ENCODE measurements around the gene IL19. TPM values are rescaled to one million over a fixed set of nuclear protein-coding genes. Genes with fewer than 3 reads are reported as not detected.
A peak's percentile ranks its signal among the peaks of the same experiment; 100 is the strongest.

IL19 gene
- not detected in 2 replicates for total RNA-seq (2014; rRNA removed; shearing (Covaris generic))

- Histone ChIP-seq H3K9me3 (replicated peaks) (no peaks in the 10 kb centered on the region), H3K4me3 (no peak within 1 kb of the TSS), H3K4me1 (replicated peaks) (peaks cover 14% of the 10 kb centered on the region), H3K27me3 (replicated peaks) (peaks cover 3% of the 10 kb centered on the region; the same call in 1 of the 2 replicates), H3K27ac (no peak within 1 kb of the TSS), H3K36me3 (no peaks in the 10 kb centered on the region)
- no peak for DNase-seq (ENCODE audit: low read depth in 1 of 2, low spot score in 2 of 2)
Measured at GRCh38 chr1:206770531-206771337, at the start of gene IL19. Gene IL19, plus strand, starts transcription at chr1:206770773. Its CDS starts 65,890 bp downstream, at chr1:206836663.

GRCh38 chr1:206721454-206721853, 49.1 kb upstream of the IL19 start:
- Histone ChIP-seq H3K9me3 (replicated peaks) (no peaks in the 10 kb centered on the region), H3K4me1 (replicated peaks) (peaks cover 42% of the 10 kb centered on the region), H3K36me3 (peaks cover 4% of the 10 kb centered on the region; the same call in 1 of the 2 replicates), H3K27ac (no peak overlapping the region), H3K4me3 (no peak overlapping the region), H3K27me3 (replicated peaks) (no peaks in the 10 kb centered on the region)
- no peak for DNase-seq (ENCODE audit: low read depth in 1 of 2, low spot score in 2 of 2)

- Histone ChIP-seq H3K9me3 (replicated peaks) (no peaks in the 10 kb centered on the region), H3K4me3 (no peak overlapping the region), H3K36me3 (no peaks in the 10 kb centered on the region), H3K27me3 (replicated peaks) (no peaks in the 10 kb centered on the region), H3K4me1 (replicated peaks) (peaks cover 42% of the 10 kb centered on the region), H3K27ac (no peak overlapping the region; the same call in 1 of the 2 replicates)
- DNase-seq (ENCODE audit: low read depth in 1 of 2, low spot score in 2 of 2) = peak; percentile 76 to 90
Measured at GRCh38 chr1:206722751-206723461, 47.7 kb upstream of the IL19 start.

GRCh38 chr1:206723462-206723804, 47.1 kb upstream of the IL19 start:
- peaks cover 42% of the 10 kb centered on the region for H3K4me1 ChIP-seq (replicated peaks)
- H3K36me3 ChIP-seq = no peaks in the 10 kb centered on the region
- DNase-seq (ENCODE audit: low read depth in 1 of 2, low spot score in 2 of 2) = no peak
- H3K9me3 ChIP-seq (replicated peaks) = no peaks in the 10 kb centered on the region
- no peak overlapping the region; the same call in 1 of the 2 replicates for H3K27ac ChIP-seq
- H3K4me3 ChIP-seq = no peak overlapping the region
- no peaks in the 10 kb centered on the region for H3K27me3 ChIP-seq (replicated peaks)

- H3K36me3 ChIP-seq = peaks cover 4% of the 10 kb centered on the region
- peaks cover 42% of the 10 kb centered on the region for H3K4me1 ChIP-seq (replicated peaks)
- no peak overlapping the region for H3K4me3 ChIP-seq
- no peaks in the 10 kb centered on the region for H3K27me3 ChIP-seq (replicated peaks)
- no peaks in the 10 kb centered on the region for H3K9me3 ChIP-seq (replicated peaks)
- H3K27ac ChIP-seq = no peak overlapping the region; the same call in 1 of the 2 replicates
- no peak for DNase-seq (ENCODE audit: low read depth in 1 of 2, low spot score in 2 of 2)
Measured at GRCh38 chr1:206723805-206724472, 46.6 kb upstream of the IL19 start.

- Histone ChIP-seq H3K9me3 (replicated peaks) (no peaks in the 10 kb centered on the region), H3K27me3 (replicated peaks) (no peaks in the 10 kb centered on the region), H3K4me3 (no peak overlapping the region), H3K36me3 (peaks cover 18% of the 10 kb centered on the region), H3K27ac (no peak overlapping the region), H3K4me1 (replicated peaks) (peaks cover 42% of the 10 kb centered on the region)
- DNase-seq (ENCODE audit: low read depth in 1 of 2, low spot score in 2 of 2) = peak in 1 of 2 experiments; percentile 64
Measured at GRCh38 chr1:206725109-206725963, 45.2 kb upstream of the IL19 start.

GRCh38 chr1:206727981-206728696, 42.4 kb upstream of the IL19 start:
- no peak for DNase-seq (ENCODE audit: low read depth in 1 of 2, low spot score in 2 of 2)
- Histone ChIP-seq H3K27me3 (replicated peaks) (no peaks in the 10 kb centered on the region), H3K36me3 (peaks cover 46% of the 10 kb centered on the region), H3K9me3 (replicated peaks) (no peaks in the 10 kb centered on the region), H3K4me3 (no peak overlapping the region), H3K27ac (no peak overlapping the region), H3K4me1 (replicated peaks) (peaks cover 25% of the 10 kb centered on the region)

GRCh38 chr1:206728697-206728987, 41.9 kb upstream of the IL19 start:
- Histone ChIP-seq H3K9me3 (replicated peaks) (no peaks in the 10 kb centered on the region), H3K27me3 (replicated peaks) (no peaks in the 10 kb centered on the region), H3K4me3 (no peak overlapping the region), H3K27ac (no peak overlapping the region), H3K4me1 (replicated peaks) (peaks cover 20% of the 10 kb centered on the region), H3K36me3 (peaks cover 47% of the 10 kb centered on the region)
- no peak for DNase-seq (ENCODE audit: low read depth in 1 of 2, low spot score in 2 of 2)

GRCh38 chr1:206729050-206729449, 41.5 kb upstream of the IL19 start:
- Histone ChIP-seq H3K27me3 (replicated peaks) (no peaks in the 10 kb centered on the region), H3K36me3 (peaks cover 51% of the 10 kb centered on the region), H3K4me1 (replicated peaks) (peaks cover 16% of the 10 kb centered on the region), H3K27ac (no peak overlapping the region), H3K4me3 (no peak overlapping the region), H3K9me3 (replicated peaks) (no peaks in the 10 kb centered on the region)
- no peak for DNase-seq (ENCODE audit: low read depth in 1 of 2, low spot score in 2 of 2)

- no peak overlapping the region for H3K4me3 ChIP-seq
- no peaks in the 10 kb centered on the region for H3K9me3 ChIP-seq (replicated peaks)
- H3K27ac ChIP-seq = no peak overlapping the region
- no peak for DNase-seq (ENCODE audit: low read depth in 1 of 2, low spot score in 2 of 2)
- H3K4me1 ChIP-seq (replicated peaks) = peaks cover 11% of the 10 kb centered on the region
- H3K27me3 ChIP-seq (replicated peaks) = no peaks in the 10 kb centered on the region
- peaks cover 56% of the 10 kb centered on the region for H3K36me3 ChIP-seq
Measured at GRCh38 chr1:206729507-206729906, 41.1 kb upstream of the IL19 start.

- DNase-seq (ENCODE audit: low read depth in 1 of 2, low spot score in 2 of 2) = no peak
- Histone ChIP-seq H3K9me3 (replicated peaks) (no peaks in the 10 kb centered on the region), H3K36me3 (peaks cover 82% of the 10 kb centered on the region), H3K4me1 (replicated peaks) (peaks cover 9% of the 10 kb centered on the region), H3K27ac (no peak overlapping the region), H3K27me3 (replicated peaks) (no peaks in the 10 kb centered on the region), H3K4me3 (no peak overlapping the region)
Measured at GRCh38 chr1:206732508-206732907, 38.1 kb upstream of the IL19 start.

GRCh38 chr1:206732992-206733391, 37.6 kb upstream of the IL19 start:
- no peak overlapping the region for H3K4me3 ChIP-seq
- no peak for DNase-seq (ENCODE audit: low read depth in 1 of 2, low spot score in 2 of 2)
- H3K27ac ChIP-seq = no peak overlapping the region
- H3K4me1 ChIP-seq (replicated peaks) = peaks cover 9% of the 10 kb centered on the region
- H3K36me3 ChIP-seq = peaks cover 82% of the 10 kb centered on the region
- H3K9me3 ChIP-seq (replicated peaks) = no peaks in the 10 kb centered on the region
- H3K27me3 ChIP-seq (replicated peaks) = no peaks in the 10 kb centered on the region

All from SJSA1 (cell line).